HepG2 (cell line): Measurements from ENCODE around the gene BBS1. TPM values are rescaled to one million over a fixed set of nuclear protein-coding genes. Genes with fewer than 3 reads are reported as not detected.

Experiments used
- AFF4 ChIP-seq: sonication (generic); formaldehyde crosslinking; IDR thresholded peaks from 2 replicates; pipeline ENCODE4 v1.4.0; 2020; ENCODE audit warnings: missing genetic modification reagents
- ARNTL ChIP-seq: sonication (generic); formaldehyde crosslinking; IDR thresholded peaks from 2 replicates; pipeline ENCODE4 v1.4.0; 2020; ENCODE audit warnings: mild to moderate bottlenecking, missing genetic modification reagents
- HCFC1 ChIP-seq: fragments of 150-350 bp; IDR thresholded peaks from 2 replicates; pipeline ENCODE4 v1.6.1; 2014; ENCODE audit warnings: low read depth, low read length
- HDAC6 ChIP-seq: fragments of 200-600 bp; sonication (generic); IDR thresholded peaks from 2 replicates; pipeline ENCODE4 v1.7.0; 2017; ENCODE audit warnings: mild to moderate bottlenecking, antibody characterized with exemption, low read length, low read depth
- HMGXB4 ChIP-seq, 2 experiments: sonication (generic) in 1 of 2; formaldehyde crosslinking in 1 of 2; IDR thresholded peaks; 2 replicates each; pipeline versions ENCODE4 v1.4.0 to v1.6.1; 2018 to 2020; ENCODE audit warnings: missing genetic modification reagents in 2 of 2, borderline replicate concordance in 1 of 2, low read depth in 1 of 2, mild to moderate bottlenecking in 1 of 2, missing biosample characterization in 1 of 2
- HNF4A ChIP-seq: sonication (generic); formaldehyde crosslinking; IDR thresholded peaks from 2 replicates; pipeline ENCODE4 v1.4.0; 2020; ENCODE audit warnings: missing genetic modification reagents
- HNF4G ChIP-seq, 2 experiments: sonication (generic) in 1 of 2; formaldehyde crosslinking in 1 of 2; IDR thresholded peaks; 2 replicates each; pipeline versions ENCODE4 v1.4.0 to v1.6.1; 2011 to 2020; ENCODE audit warnings: borderline replicate concordance in 2 of 2, low read depth in 2 of 2, mild to moderate bottlenecking in 2 of 2, low read length in 1 of 2, missing genetic modification reagents in 1 of 2, moderate library complexity in 1 of 2
- IKZF4 ChIP-seq: sonication (generic); formaldehyde crosslinking; IDR thresholded peaks from 2 replicates; pipeline ENCODE4 v1.5.1; 2020; ENCODE audit warnings: borderline replicate concordance, mild to moderate bottlenecking, low read depth, missing genetic modification reagents; ENCODE audit errors: not compliant biosample characterization
- KLF6 ChIP-seq: IDR thresholded peaks from 2 replicates; pipeline ENCODE4 v1.8.0; 2016; ENCODE audit warnings: missing biosample characterization, missing genetic modification reagents
- NFRKB ChIP-seq: fragments of 450-650 bp; IDR thresholded peaks from 2 replicates; pipeline ENCODE4 v1.6.1; 2017
- SMARCC2 ChIP-seq: fragments of 450-650 bp; IDR thresholded peaks from 2 replicates; pipeline ENCODE4 v1.6.1; 2017; ENCODE audit warnings: antibody characterized with exemption, mild to moderate bottlenecking
- ZBTB4 ChIP-seq: sonication (generic); formaldehyde crosslinking; IDR thresholded peaks from 2 replicates; pipeline ENCODE4 v1.4.0; 2020; ENCODE audit warnings: missing genetic modification reagents, mild to moderate bottlenecking, borderline replicate concordance
- ZNF616 ChIP-seq: sonication (generic); formaldehyde crosslinking; IDR thresholded peaks from 2 replicates; pipeline ENCODE4 v1.5.0; 2020; ENCODE audit warnings: low read depth, mild to moderate bottlenecking, missing genetic modification reagents
- ZNF777 ChIP-seq: sonication (generic); formaldehyde crosslinking; IDR thresholded peaks from 2 replicates; pipeline ENCODE4 v1.4.0; 2020; ENCODE audit warnings: missing genetic modification reagents
- polyA plus RNA-seq, 8 experiments: library from polyadenylated mRNA; depleted of rRNA in 3 of 8; stranded (reverse) in 7 of 8; unstranded in 1 of 8; fragments of >200 nt; fragmentation: Illumina TruSeq in 4 of 8; extraction: Trizol in 4 of 8; gene quantifications; 2 replicates each; pipeline versions ENCODE4 v1.2.1 to v1.2.3, GENCODE V29; 2011 to 2016; ENCODE audit warnings: low read depth in 4 of 8, missing spikeins in 1 of 8, mixed read lengths in 1 of 8; ENCODE audit not compliant: insufficient read depth in 1 of 8
- total RNA-seq, 5 experiments: library from RNA; depleted of rRNA; stranded (reverse); fragments of >200 nt; fragmentation: Illumina TruSeq; extraction: Trizol; gene quantifications; 2 replicates each; pipeline ENCODE4 v1.2.3, GENCODE V29; 2016; ENCODE audit warnings: low read depth in 1 of 5
- TF ChIP-seq, protein P1 (sequence below): sonication (generic); formaldehyde crosslinking; IDR thresholded peaks from 2 replicates; pipeline ENCODE4 v1.4.0; 2020; ENCODE audit warnings: missing genetic modification reagents

The BBS1 gene
- total and polyA plus RNA-seq, 2 of the 13 experiments (the other 11 are each of a cell fraction or from before 2014, with no cell fraction given) = 11.7 to 14.1 TPM

- TF ChIP-seq HMGXB4 (CRISPR knock-in tag; IDR thresholded peaks at IDR 0.05; ENCODE audit: borderline replicate concordance in 1 of 2, low read depth in 1 of 2) (peak; percentile 65 to 85), IKZF4 (peak; percentile 2), HCFC1 (no peak), HNF4A (CRISPR knock-in tag) (no peak), HDAC6 (no peak), ARNTL (CRISPR knock-in tag) (peak; percentile 91), ZNF616 (CRISPR knock-in tag) (no peak), NFRKB (no peak), ZNF777 (CRISPR knock-in tag) (no peak), HNF4G (IDR thresholded peaks at IDR 0.05; ENCODE audit: borderline replicate concordance, low read depth, low read length) (no peak), HNF4G (CRISPR knock-in tag; IDR thresholded peaks at IDR 0.05; ENCODE audit: borderline replicate concordance, low read depth) (no peak), ZBTB4 (CRISPR knock-in tag) (no peak), AFF4 (0 out of 2 replicates have a peak, but pooled peaks have one; percentile 56), SMARCC2 (no peak), KLF6 (CRISPR knock-in tag) (peak; percentile 51; the same call in 1 of the 2 replicates)
- TF ChIP-seq, protein P1, sequence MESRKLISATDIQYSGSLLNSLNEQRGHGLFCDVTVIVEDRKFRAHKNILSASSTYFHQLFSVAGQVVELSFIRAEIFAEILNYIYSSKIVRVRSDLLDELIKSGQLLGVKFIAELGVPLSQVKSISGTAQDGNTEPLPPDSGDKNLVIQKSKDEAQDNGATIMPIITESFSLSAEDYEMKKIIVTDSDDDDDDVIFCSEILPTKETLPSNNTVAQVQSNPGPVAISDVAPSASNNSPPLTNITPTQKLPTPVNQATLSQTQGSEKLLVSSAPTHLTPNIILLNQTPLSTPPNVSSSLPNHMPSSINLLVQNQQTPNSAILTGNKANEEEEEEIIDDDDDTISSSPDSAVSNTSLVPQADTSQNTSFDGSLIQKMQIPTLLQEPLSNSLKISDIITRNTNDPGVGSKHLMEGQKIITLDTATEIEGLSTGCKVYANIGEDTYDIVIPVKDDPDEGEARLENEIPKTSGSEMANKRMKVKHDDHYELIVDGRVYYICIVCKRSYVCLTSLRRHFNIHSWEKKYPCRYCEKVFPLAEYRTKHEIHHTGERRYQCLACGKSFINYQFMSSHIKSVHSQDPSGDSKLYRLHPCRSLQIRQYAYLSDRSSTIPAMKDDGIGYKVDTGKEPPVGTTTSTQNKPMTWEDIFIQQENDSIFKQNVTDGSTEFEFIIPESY = no peak; the same call in 1 of the 2 replicates
These were observed 30.1 kb upstream of the BBS1 start, which contains the start of gene DPP3 (continued) for GRCh38 chr11:66480117-66480938.
